GM23338 (cell line): ENCODE measurements around the gene CACNG8. TPM values are rescaled to one million over a fixed set of nuclear protein-coding genes. Genes with fewer than 3 reads are reported as not detected.
A peak's percentile ranks its signal among the peaks of the same experiment; 100 is the strongest.
"Not testable (repeated sequence)": the region's sequence is repeated elsewhere in the genome, so short reads cannot be mapped to it uniquely, and the experiment has no call there.

Experiments used
- ATAC-seq: fragments of 200-7000 bp; cut with Tn5 transposase; 3 replicates; pipeline ENCODE4 v1.9.1; 2020
- DNase-seq: peaks from one replicate; pipeline ENCODE4 v3.0.0-alpha.2; 2015; ENCODE audit warnings: low spot score
- H2AFZ ChIP-seq: fragments of 200-600 bp; sonication (generic); 2 replicates; pipeline ENCODE4 v1.8.0; 2016; ENCODE audit warnings: antibody characterized with exemption, mild to moderate bottlenecking, moderate library complexity
- H3F3A ChIP-seq: fragments of 200-600 bp; sonication (generic); replicated peaks from 2 replicates; pipeline ENCODE4 v1.8.0; 2017; ENCODE audit warnings: antibody characterized with exemption, mixed run types, low read depth
- H3K27ac ChIP-seq: fragments of 200-600 bp; sonication (generic); 2 replicates; pipeline ENCODE4 v1.6.1; 2016; ENCODE audit warnings: low read depth
- H3K27me3 ChIP-seq: fragments of 200-600 bp; sonication (generic); 2 replicates; pipeline ENCODE4 v1.8.0; 2016; ENCODE audit warnings: mild to moderate bottlenecking, mixed run types, moderate library complexity; ENCODE audit not compliant: insufficient read depth
- H3K36me3 ChIP-seq: fragments of 200-600 bp; sonication (generic); 2 replicates; pipeline ENCODE4 v1.8.0; 2016; ENCODE audit warnings: mild to moderate bottlenecking; ENCODE audit not compliant: insufficient read depth
- H3K4me1 ChIP-seq: fragments of 200-600 bp; sonication (generic); 2 replicates; pipeline ENCODE4 v1.8.0; 2016; ENCODE audit warnings: mild to moderate bottlenecking, moderate library complexity; ENCODE audit not compliant: insufficient read depth
- H3K4me2 ChIP-seq: fragments of 200-600 bp; sonication (generic); 2 replicates; pipeline ENCODE4 v1.7.1; 2017; ENCODE audit warnings: mixed run types
- H3K4me3 ChIP-seq: fragments of 200-600 bp; sonication (generic); 2 replicates; pipeline ENCODE4 v1.6.1; 2016; ENCODE audit warnings: mixed run types
- H3K79me2 ChIP-seq: fragments of 200-600 bp; sonication (generic); replicated peaks from 2 replicates; pipeline ENCODE4 v1.8.0; 2017; ENCODE audit warnings: mild to moderate bottlenecking; ENCODE audit not compliant: insufficient read depth
- H3K9me2 ChIP-seq: fragments of 200-600 bp; sonication (generic); 2 replicates; pipeline ENCODE4 v1.8.0; 2017; ENCODE audit not compliant: insufficient read depth
- H4K20me1 ChIP-seq: fragments of 200-600 bp; sonication (generic); replicated peaks from 2 replicates; pipeline ENCODE4 v1.8.0; 2017; ENCODE audit warnings: mild to moderate bottlenecking; ENCODE audit not compliant: insufficient read depth
- H3K27ac Mint-ChIP-seq: 2 replicates; pipeline ENCODE4 v1.8.0; 2020; ENCODE audit warnings: inconsistent platforms, mild to moderate bottlenecking, moderate library complexity, mixed read lengths
- H3K27me3 Mint-ChIP-seq: 3 replicates; pipeline ENCODE4 v1.8.0; 2022; ENCODE audit warnings: low read depth, mild to moderate bottlenecking, moderate library complexity, mixed read lengths, inconsistent platforms; ENCODE audit not compliant: insufficient read depth, poor library complexity
- H3K36me3 Mint-ChIP-seq: 3 replicates; pipeline ENCODE4 v1.8.0; 2021; ENCODE audit warnings: low read depth, mild to moderate bottlenecking, inconsistent platforms, moderate library complexity, mixed read lengths
- H3K4me1 Mint-ChIP-seq: 3 replicates; pipeline ENCODE4 v1.8.0; 2020; ENCODE audit warnings: mild to moderate bottlenecking, inconsistent platforms, mixed read lengths
- H3K4me3 Mint-ChIP-seq: 3 replicates; pipeline ENCODE4 v1.8.0; 2021; ENCODE audit warnings: moderate library complexity, mild to moderate bottlenecking, inconsistent platforms, mixed read lengths
- H3K9me3 Mint-ChIP-seq: 3 replicates; pipeline ENCODE4 v1.8.0; 2020; ENCODE audit warnings: moderate library complexity, mild to moderate bottlenecking, inconsistent platforms, mixed read lengths
- CTCF ChIP-seq, 2 experiments: fragments of 200-600 bp in 1 of 2; sonication (generic) in 1 of 2; conservative IDR thresholded peaks; 2 replicates each; pipeline versions ENCODE4 v1.5.1 to v1.6.1; 2016 to 2017; ENCODE audit warnings: antibody characterized with exemption in 2 of 2, low read depth in 2 of 2, mild to moderate bottlenecking in 2 of 2, moderate library complexity in 1 of 2
- EZH2 ChIP-seq: fragments of 200-600 bp; sonication (generic); IDR thresholded peaks from one replicate; pipeline ENCODE4 v1.8.0; 2017; ENCODE audit warnings: antibody characterized with exemption, mild to moderate bottlenecking, low read depth; ENCODE audit not compliant: unreplicated experiment
- EZH2phosphoT487 ChIP-seq: fragments of 200-600 bp; sonication (generic); IDR thresholded peaks from one replicate; pipeline ENCODE4 v1.8.1; 2018; ENCODE audit warnings: antibody characterized with exemption; ENCODE audit not compliant: unreplicated experiment
- STAT1 ChIP-seq: IDR thresholded peaks from one replicate; pipeline ENCODE4 v1.6.1; 2016; ENCODE audit warnings: antibody characterized with exemption; ENCODE audit not compliant: unreplicated experiment
- ZNF114 ChIP-seq: fragments of 250-450 bp; sonication (Bioruptor Pico); IDR thresholded peaks from 2 replicates; pipeline ENCODE4 v1.5.0; 2020; ENCODE audit warnings: mild to moderate bottlenecking, moderate library complexity
- polyA plus RNA-seq: library from polyadenylated mRNA; unstranded; fragments of >200 nt; fragmentation: Nextera tagmentation; extraction: Ambion mirVana; gene quantifications from 2 replicates; pipeline ENCODE4 v1.2.1, GENCODE V29; 2016
- total RNA-seq: library from RNA; depleted of rRNA; stranded (reverse); fragments of >200 nt; shearing (Covaris generic); gene quantifications from 2 replicates; pipeline ENCODE4 v1.2.3, GENCODE V29; 2014
- TF ChIP-seq, protein P1 (sequence below): fragments of 250-450 bp; sonication (Bioruptor Pico); IDR thresholded peaks from 2 replicates; pipeline ENCODE4 v1.5.0; 2020; ENCODE audit warnings: mild to moderate bottlenecking, moderate library complexity

The CACNG8 gene
- total and polyA plus RNA-seq, 2 experiments from 2014 or later: 2.2 to 3.9 TPM

- ATAC-seq (peak; percentile 76), DNase-seq (peak; percentile 85)
- Histone ChIP-seq H3K4me1 (peaks cover 23% of the 10 kb centered on the region), H2AFZ (no peak overlapping the region), H3K36me3 (no peaks in the 10 kb centered on the region), H3K79me2 (no peaks in the 10 kb centered on the region), H3K4me3 (no peak overlapping the region), H3K4me2 (no peak overlapping the region), H3K27me3 (no peaks in the 10 kb centered on the region), H3F3A (peaks cover 14% of the 10 kb centered on the region), H4K20me1 (no peaks in the 10 kb centered on the region), H3K9me2 (no peaks in the 10 kb centered on the region), H3K27ac (no peak overlapping the region)
- H3K9me3 Mint-ChIP-seq: no peaks in the 10 kb centered on the region
- peaks cover 3% of the 10 kb centered on the region for H3K36me3 Mint-ChIP-seq
- TF ChIP-seq CTCF (conservative IDR thresholded peaks at IDR 0.05; ENCODE audit: low read depth in 2 of 2): peak; percentile 67 to 83
- no peak for TF ChIP-seq EZH2
- H3K27me3 Mint-ChIP-seq: peaks cover 13% of the 10 kb centered on the region
- H3K4me1 Mint-ChIP-seq: peaks cover 39% of the 10 kb centered on the region
- peak overlapping the region; percentile 26; the same call in 1 of the 3 replicates for H3K4me3 Mint-ChIP-seq
- no peak overlapping the region for H3K27ac Mint-ChIP-seq
Observed at GRCh38 chr19:53947624-53948023, 15.1 kb upstream of the CACNG8 start.

- H3K27ac Mint-ChIP-seq, DNase-seq, H3K27ac ChIP-seq, H3K4me3 ChIP-seq, ATAC-seq, H2AFZ ChIP-seq, H3K4me2 ChIP-seq, H3K79me2 ChIP-seq, H3K36me3 ChIP-seq, H3K36me3 Mint-ChIP-seq, H3K4me3 Mint-ChIP-seq, H3K9me3 Mint-ChIP-seq, H3K27me3 ChIP-seq, H3K9me2 ChIP-seq, H4K20me1 ChIP-seq: not testable (repeated sequence)
- peaks cover 14% of the 10 kb centered on the region for H3F3A ChIP-seq
- peaks cover 22% of the 10 kb centered on the region for H3K4me1 ChIP-seq
- Mint-ChIP-seq H3K27me3 (peaks cover 13% of the 10 kb centered on the region), H3K4me1 (peaks cover 38% of the 10 kb centered on the region)
Observed at GRCh38 chr19:53948611-53949010, 14.1 kb upstream of the CACNG8 start.

DNA sequence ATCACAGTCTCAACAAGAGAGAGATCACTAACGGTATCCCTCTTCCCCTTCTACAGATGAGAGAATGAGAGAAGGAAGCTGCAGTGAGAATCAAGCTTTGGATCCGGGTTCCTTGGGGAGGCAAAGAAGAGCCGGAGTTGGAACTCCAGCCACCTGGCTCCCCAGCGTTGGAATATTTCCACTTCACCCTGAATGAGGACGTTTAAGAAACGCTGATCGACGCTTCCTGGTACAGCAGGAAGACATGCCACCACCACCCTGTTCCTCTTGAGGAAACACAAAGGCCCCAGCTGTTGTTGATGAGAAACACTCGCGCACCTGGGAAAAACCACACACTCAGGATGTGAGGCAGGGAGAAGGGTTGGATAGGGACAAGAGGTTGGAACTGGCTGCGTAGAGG lies 11.3 kb upstream of the CACNG8 start:
- peaks cover 32% of the 10 kb centered on the region for H3K4me1 Mint-ChIP-seq
- no peak overlapping the region for H3K4me2 ChIP-seq
- no peak overlapping the region for H3K27ac Mint-ChIP-seq
- peaks cover 9% of the 10 kb centered on the region for H3K27me3 Mint-ChIP-seq
- H4K20me1 ChIP-seq: no peaks in the 10 kb centered on the region
- H3K79me2 ChIP-seq: no peaks in the 10 kb centered on the region
- ATAC-seq: no peak
- no peaks in the 10 kb centered on the region; the same call in 1 of the 2 replicates for H3K9me2 ChIP-seq
- H3K36me3 Mint-ChIP-seq: peaks cover 3% of the 10 kb centered on the region; the same call in 2 of the 3 replicates
- no peaks in the 10 kb centered on the region; the same call in 2 of the 3 replicates for H3K9me3 Mint-ChIP-seq
- no peak overlapping the region for H2AFZ ChIP-seq
- peak; percentile 51 for DNase-seq
- no peak overlapping the region for H3K4me3 Mint-ChIP-seq
- H3K36me3 ChIP-seq: no peaks in the 10 kb centered on the region
- H3K27ac ChIP-seq: no peak overlapping the region
- H3K4me3 ChIP-seq: no peak overlapping the region
- peaks cover 26% of the 10 kb centered on the region for H3K4me1 ChIP-seq
- H3K27me3 ChIP-seq: no peaks in the 10 kb centered on the region; the same call in 1 of the 2 replicates
- H3F3A ChIP-seq: peaks cover 7% of the 10 kb centered on the region; the same call in 1 of the 2 replicates
- no peak for TF ChIP-seq ZNF114 (CRISPR knock-in tag)
- TF ChIP-seq CTCF (conservative IDR thresholded peaks at IDR 0.05; ENCODE audit: low read depth in 2 of 2): no peak
- TF ChIP-seq EZH2phosphoT487: no peak
- no peak for TF ChIP-seq STAT1
- TF ChIP-seq, protein P1, sequence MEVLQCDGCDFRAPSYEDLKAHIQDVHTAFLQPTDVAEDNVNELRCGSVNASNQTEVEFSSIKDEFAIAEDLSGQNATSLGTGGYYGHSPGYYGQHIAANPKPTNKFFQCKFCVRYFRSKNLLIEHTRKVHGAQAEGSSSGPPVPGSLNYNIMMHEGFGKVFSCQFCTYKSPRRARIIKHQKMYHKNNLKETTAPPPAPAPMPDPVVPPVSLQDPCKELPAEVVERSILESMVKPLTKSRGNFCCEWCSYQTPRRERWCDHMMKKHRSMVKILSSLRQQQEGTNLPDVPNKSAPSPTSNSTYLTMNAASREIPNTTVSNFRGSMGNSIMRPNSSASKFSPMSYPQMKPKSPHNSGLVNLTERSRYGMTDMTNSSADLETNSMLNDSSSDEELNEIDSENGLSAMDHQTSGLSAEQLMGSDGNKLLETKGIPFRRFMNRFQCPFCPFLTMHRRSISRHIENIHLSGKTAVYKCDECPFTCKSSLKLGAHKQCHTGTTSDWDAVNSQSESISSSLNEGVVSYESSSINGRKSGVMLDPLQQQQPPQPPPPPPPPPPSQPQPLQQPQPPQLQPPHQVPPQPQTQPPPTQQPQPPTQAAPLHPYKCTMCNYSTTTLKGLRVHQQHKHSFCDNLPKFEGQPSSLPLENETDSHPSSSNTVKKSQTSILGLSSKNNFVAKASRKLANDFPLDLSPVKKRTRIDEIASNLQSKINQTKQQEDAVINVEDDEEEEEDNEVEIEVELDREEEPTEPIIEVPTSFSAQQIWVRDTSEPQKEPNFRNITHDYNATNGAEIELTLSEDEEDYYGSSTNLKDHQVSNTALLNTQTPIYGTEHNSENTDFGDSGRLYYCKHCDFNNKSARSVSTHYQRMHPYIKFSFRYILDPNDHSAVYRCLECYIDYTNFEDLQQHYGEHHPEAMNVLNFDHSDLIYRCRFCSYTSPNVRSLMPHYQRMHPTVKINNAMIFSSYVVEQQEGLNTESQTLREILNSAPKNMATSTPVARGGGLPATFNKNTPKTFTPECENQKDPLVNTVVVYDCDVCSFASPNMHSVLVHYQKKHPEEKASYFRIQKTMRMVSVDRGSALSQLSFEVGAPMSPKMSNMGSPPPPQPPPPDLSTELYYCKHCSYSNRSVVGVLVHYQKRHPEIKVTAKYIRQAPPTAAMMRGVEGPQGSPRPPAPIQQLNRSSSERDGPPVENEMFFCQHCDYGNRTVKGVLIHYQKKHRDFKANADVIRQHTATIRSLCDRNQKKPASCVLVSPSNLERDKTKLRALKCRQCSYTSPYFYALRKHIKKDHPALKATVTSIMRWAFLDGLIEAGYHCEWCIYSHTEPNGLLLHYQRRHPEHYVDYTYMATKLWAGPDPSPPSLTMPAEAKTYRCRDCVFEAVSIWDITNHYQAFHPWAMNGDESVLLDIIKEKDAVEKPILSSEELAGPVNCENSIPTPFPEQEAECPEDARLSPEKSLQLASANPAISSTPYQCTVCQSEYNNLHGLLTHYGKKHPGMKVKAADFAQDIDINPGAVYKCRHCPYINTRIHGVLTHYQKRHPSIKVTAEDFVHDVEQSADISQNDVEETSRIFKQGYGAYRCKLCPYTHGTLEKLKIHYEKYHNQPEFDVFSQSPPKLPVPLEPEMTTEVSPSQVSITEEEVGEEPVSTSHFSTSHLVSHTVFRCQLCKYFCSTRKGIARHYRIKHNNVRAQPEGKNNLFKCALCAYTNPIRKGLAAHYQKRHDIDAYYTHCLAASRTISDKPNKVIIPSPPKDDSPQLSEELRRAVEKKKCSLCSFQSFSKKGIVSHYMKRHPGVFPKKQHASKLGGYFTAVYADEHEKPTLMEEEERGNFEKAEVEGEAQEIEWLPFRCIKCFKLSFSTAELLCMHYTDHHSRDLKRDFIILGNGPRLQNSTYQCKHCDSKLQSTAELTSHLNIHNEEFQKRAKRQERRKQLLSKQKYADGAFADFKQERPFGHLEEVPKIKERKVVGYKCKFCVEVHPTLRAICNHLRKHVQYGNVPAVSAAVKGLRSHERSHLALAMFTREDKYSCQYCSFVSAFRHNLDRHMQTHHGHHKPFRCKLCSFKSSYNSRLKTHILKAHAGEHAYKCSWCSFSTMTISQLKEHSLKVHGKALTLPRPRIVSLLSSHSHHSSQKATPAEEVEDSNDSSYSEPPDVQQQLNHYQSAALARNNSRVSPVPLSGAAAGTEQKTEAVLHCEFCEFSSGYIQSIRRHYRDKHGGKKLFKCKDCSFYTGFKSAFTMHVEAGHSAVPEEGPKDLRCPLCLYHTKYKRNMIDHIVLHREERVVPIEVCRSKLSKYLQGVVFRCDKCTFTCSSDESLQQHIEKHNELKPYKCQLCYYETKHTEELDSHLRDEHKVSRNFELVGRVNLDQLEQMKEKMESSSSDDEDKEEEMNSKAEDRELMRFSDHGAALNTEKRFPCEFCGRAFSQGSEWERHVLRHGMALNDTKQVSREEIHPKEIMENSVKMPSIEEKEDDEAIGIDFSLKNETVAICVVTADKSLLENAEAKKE (CRISPR knock-in tag): no peak
